Measurements from ENCODE around the gene STXBP2. TPM values are rescaled to one million over a fixed set of nuclear protein-coding genes. Genes with fewer than 3 reads are reported as not detected.

Gene STXBP2
- polyA plus RNA-seq, 4 donors, result 95.2 to 271 (median 181) TPM

- peaks cover 2 to 89% (median 27%) of the 10 kb centered on the region in 3 donors for H3K36me3 ChIP-seq (ENCODE audit: control insufficient read depth in 3 of 3, insufficient read depth in 2 of 3, low read depth in 1 of 3, low read length in 3 of 3)
- no peaks in the 10 kb centered on the region for H3K9me3 ChIP-seq (ENCODE audit: control insufficient read depth in 2 of 2, insufficient read depth in 1 of 2, low read depth in 1 of 2, low read length in 1 of 2)
- FAIRE-seq, result no peak
- 85 to 91% (median 86%) methylated on average over 31 of the region's 31 CpGs for WGBS, 3 donors
- no peaks in the 10 kb centered on the region for H3K4me1 ChIP-seq (ENCODE audit: control insufficient read depth in 3 of 3, insufficient read depth in 2 of 3, low read depth in 1 of 3, low read length in 2 of 3)
- no peak for DNase-seq
- no peak overlapping the region for H3K4me3 ChIP-seq (ENCODE audit: low read depth in 1 of 3, low read length in 3 of 3)
- no peaks in the 10 kb centered on the region for H3K27me3 ChIP-seq (ENCODE audit: control insufficient read depth in 3 of 3, insufficient read depth in 3 of 3, low read length in 3 of 3)
- H3K27ac ChIP-seq (ENCODE audit: low read depth in 1 of 3, low read length in 2 of 3), result no peak overlapping the region
Measured at GRCh38 chr19:7610491-7611240, 26.2 kb upstream of the STXBP2 start.

GRCh38 chr19:7611541-7612279 is 25.2 kb upstream of the STXBP2 start:
- 86 to 97% (median 92%) methylated on average over 31 to 41 of the region's 41 CpGs for WGBS, 3 donors
- Histone ChIP-seq H3K27ac (ENCODE audit: low read depth in 1 of 3, low read length in 2 of 3) (no peak overlapping the region), H3K4me3 (ENCODE audit: low read depth in 1 of 3, low read length in 3 of 3) (no peak overlapping the region), H3K27me3 (ENCODE audit: control insufficient read depth in 3 of 3, insufficient read depth in 3 of 3, low read length in 3 of 3) (no peaks in the 10 kb centered on the region), H3K9me3 (ENCODE audit: control insufficient read depth in 2 of 2, insufficient read depth in 1 of 2, low read depth in 1 of 2, low read length in 1 of 2) (no peaks in the 10 kb centered on the region), H3K4me1 (ENCODE audit: control insufficient read depth in 3 of 3, insufficient read depth in 2 of 3, low read depth in 1 of 3, low read length in 2 of 3) (no peaks in the 10 kb centered on the region), H3K36me3 (ENCODE audit: control insufficient read depth in 3 of 3, insufficient read depth in 2 of 3, low read depth in 1 of 3, low read length in 3 of 3) (peaks cover 4 to 86% (median 24%) of the 10 kb centered on the region in 3 donors)
- FAIRE-seq (no peak), DNase-seq (no peak)

GRCh38 chr19:7612282-7613274 is 24.3 kb upstream of the STXBP2 start:
- H3K36me3 ChIP-seq (ENCODE audit: control insufficient read depth in 3 of 3, insufficient read depth in 2 of 3, low read depth in 1 of 3, low read length in 3 of 3), result peaks cover 7 to 86% (median 26%) of the 10 kb centered on the region in 3 donors

GRCh38 chr19:7614859-7615741 is 21.8 kb upstream of the STXBP2 start:
- DNase-seq (no peak), FAIRE-seq (no peak)
- Histone ChIP-seq H3K4me1 (ENCODE audit: control insufficient read depth in 3 of 3, insufficient read depth in 2 of 3, low read depth in 1 of 3, low read length in 2 of 3) (peaks cover 0 to 8% (median 3%) of the 10 kb centered on the region in 3 donors), H3K27me3 (ENCODE audit: control insufficient read depth in 3 of 3, insufficient read depth in 3 of 3, low read length in 3 of 3) (no peaks in the 10 kb centered on the region), H3K27ac (ENCODE audit: low read depth in 1 of 3, low read length in 2 of 3) (no peak overlapping the region), H3K36me3 (ENCODE audit: control insufficient read depth in 3 of 3, insufficient read depth in 2 of 3, low read depth in 1 of 3, low read length in 3 of 3) (peaks cover 9 to 87% (median 27%) of the 10 kb centered on the region in 3 donors), H3K4me3 (ENCODE audit: low read depth in 1 of 3, low read length in 3 of 3) (no peak overlapping the region), H3K9me3 (ENCODE audit: control insufficient read depth in 2 of 2, insufficient read depth in 1 of 2, low read depth in 1 of 2, low read length in 1 of 2) (no peaks in the 10 kb centered on the region)
- WGBS, 3 donors, result 85 to 89% (median 87%) methylated on average over 48 to 59 of the region's 59 CpGs

More at GRCh38 chr19:7612282-7613274, 24.3 kb upstream of the STXBP2 start:
- FAIRE-seq, result no peak
- Histone ChIP-seq H3K4me1 (ENCODE audit: control insufficient read depth in 3 of 3, insufficient read depth in 2 of 3, low read depth in 1 of 3, low read length in 2 of 3) (no peaks in the 10 kb centered on the region), H3K27ac (ENCODE audit: low read depth in 1 of 3, low read length in 2 of 3) (no peak overlapping the region), H3K9me3 (ENCODE audit: control insufficient read depth in 2 of 2, insufficient read depth in 1 of 2, low read depth in 1 of 2, low read length in 1 of 2) (no peaks in the 10 kb centered on the region), H3K4me3 (ENCODE audit: low read depth in 1 of 3, low read length in 3 of 3) (no peak overlapping the region), H3K27me3 (ENCODE audit: control insufficient read depth in 3 of 3, insufficient read depth in 3 of 3, low read length in 3 of 3) (no peaks in the 10 kb centered on the region)
- WGBS, 3 donors, result 91 to 93% (median 92%) methylated on average over 51 to 81 of the region's 81 CpGs
- no peak for DNase-seq

GRCh38 chr19:7617172-7617571 is 19.7 kb upstream of the STXBP2 start:
- H3K4me1 ChIP-seq (ENCODE audit: control insufficient read depth in 3 of 3, insufficient read depth in 2 of 3, low read depth in 1 of 3, low read length in 2 of 3), result peaks cover 0 to 8% (median 3%) of the 10 kb centered on the region in 3 donors
- H3K27ac ChIP-seq (ENCODE audit: low read depth in 1 of 3, low read length in 2 of 3), result no peak overlapping the region
- H3K9me3 ChIP-seq (ENCODE audit: control insufficient read depth in 2 of 2, insufficient read depth in 1 of 2, low read depth in 1 of 2, low read length in 1 of 2), result no peaks in the 10 kb centered on the region
- no peak overlapping the region for H3K4me3 ChIP-seq (ENCODE audit: low read depth in 1 of 3, low read length in 3 of 3)
- H3K36me3 ChIP-seq (ENCODE audit: control insufficient read depth in 3 of 3, insufficient read depth in 2 of 3, low read depth in 1 of 3, low read length in 3 of 3), result peaks cover 19 to 87% (median 24%) of the 10 kb centered on the region in 3 donors
- no peak for FAIRE-seq
- DNase-seq, result no peak
- no peaks in the 10 kb centered on the region for H3K27me3 ChIP-seq (ENCODE audit: control insufficient read depth in 3 of 3, insufficient read depth in 3 of 3, low read length in 3 of 3)
- WGBS, 3 donors, result 89 to 94% (median 91%) methylated on average over 12 of the region's 12 CpGs

GRCh38 chr19:7617735-7618134 is 19.2 kb upstream of the STXBP2 start:
- no peak overlapping the region for H3K4me3 ChIP-seq (ENCODE audit: low read depth in 1 of 3, low read length in 3 of 3)
- WGBS, 3 donors, result 88 to 90% (median 89%) methylated on average over 28 of the region's 28 CpGs
- no peaks in the 10 kb centered on the region for H3K27me3 ChIP-seq (ENCODE audit: control insufficient read depth in 3 of 3, insufficient read depth in 3 of 3, low read length in 3 of 3)
- H3K27ac ChIP-seq (ENCODE audit: low read depth in 1 of 3, low read length in 2 of 3), result no peak overlapping the region
- FAIRE-seq (no peak), DNase-seq (no peak)
- H3K9me3 ChIP-seq (ENCODE audit: control insufficient read depth in 2 of 2, insufficient read depth in 1 of 2, low read depth in 1 of 2, low read length in 1 of 2), result no peaks in the 10 kb centered on the region
- peaks cover 0 to 8% (median 3%) of the 10 kb centered on the region in 3 donors for H3K4me1 ChIP-seq (ENCODE audit: control insufficient read depth in 3 of 3, insufficient read depth in 2 of 3, low read depth in 1 of 3, low read length in 2 of 3)
- peaks cover 19 to 87% (median 25%) of the 10 kb centered on the region in 3 donors for H3K36me3 ChIP-seq (ENCODE audit: control insufficient read depth in 3 of 3, insufficient read depth in 2 of 3, low read depth in 1 of 3, low read length in 3 of 3)

GRCh38 chr19:7618348-7618747 is 18.6 kb upstream of the STXBP2 start:
- DNase-seq (no peak), FAIRE-seq (no peak)
- H3K9me3 ChIP-seq (ENCODE audit: control insufficient read depth in 2 of 2, insufficient read depth in 1 of 2, low read depth in 1 of 2, low read length in 1 of 2), result no peaks in the 10 kb centered on the region
- H3K4me1 ChIP-seq (ENCODE audit: control insufficient read depth in 3 of 3, insufficient read depth in 2 of 3, low read depth in 1 of 3, low read length in 2 of 3), result peaks cover 0 to 8% (median 3%) of the 10 kb centered on the region in 3 donors
- peak overlapping the region in 2 of 3 donors; percentile 76 to 85 for H3K27ac ChIP-seq (ENCODE audit: low read depth in 1 of 3, low read length in 2 of 3)
- 63 to 77% (median 66%) methylated on average over 4 of the region's 4 CpGs for WGBS, 3 donors
- H3K27me3 ChIP-seq (ENCODE audit: control insufficient read depth in 3 of 3, insufficient read depth in 3 of 3, low read length in 3 of 3), result no peaks in the 10 kb centered on the region
- no peak overlapping the region for H3K4me3 ChIP-seq (ENCODE audit: low read depth in 1 of 3, low read length in 3 of 3)
- H3K36me3 ChIP-seq (ENCODE audit: control insufficient read depth in 3 of 3, insufficient read depth in 2 of 3, low read depth in 1 of 3, low read length in 3 of 3), result peaks cover 24 to 89% (median 25%) of the 10 kb centered on the region in 3 donors
